Fibroblast of lung (primary cell): Measurements from ENCODE around the gene GPHN.

ENCODE experiments used
- EZH2 ChIP-seq: IDR thresholded peaks from 2 replicates; pipeline ENCODE4 v1.5.1; 2012; ENCODE audit warnings: low read length, control low read depth, mild to moderate bottlenecking; ENCODE audit errors: missing control alignments
- TF ChIP-seq, protein P1 (sequence below), 2 donors: IDR thresholded peaks in 1 of 2; conservative IDR thresholded peaks in 1 of 2; 1 replicate in 1 of 2; 2 replicates in 1 of 2; pipeline ENCODE4 v1.5.1; 2011 to 2012; ENCODE audit warnings: low read length in 2 of 2, control low read depth in 1 of 2, inconsistent platforms in 1 of 2, low read depth in 1 of 2, mild to moderate bottlenecking in 1 of 2

DNA sequence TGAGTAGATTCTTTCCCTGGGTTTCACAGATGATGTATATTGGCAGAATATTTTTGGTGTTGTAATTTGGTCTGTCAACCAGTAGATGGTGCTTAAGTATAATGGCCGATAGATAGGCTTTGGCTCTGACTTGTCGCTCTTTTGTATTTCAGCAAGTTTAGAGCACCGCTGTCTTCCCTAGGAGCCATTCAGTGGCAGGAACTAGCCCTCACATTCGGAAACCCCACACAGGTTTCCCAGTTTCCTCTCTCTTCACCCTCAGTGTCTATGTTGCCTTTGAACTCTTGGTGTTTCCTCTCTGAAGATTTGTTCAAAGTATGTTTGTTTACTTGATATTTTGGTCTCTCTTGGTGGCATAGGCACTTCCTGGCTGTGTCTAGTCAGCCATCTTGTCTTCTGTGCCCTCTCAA lies 102.2 kb downstream of the GPHN start:
- TF ChIP-seq, protein P1, sequence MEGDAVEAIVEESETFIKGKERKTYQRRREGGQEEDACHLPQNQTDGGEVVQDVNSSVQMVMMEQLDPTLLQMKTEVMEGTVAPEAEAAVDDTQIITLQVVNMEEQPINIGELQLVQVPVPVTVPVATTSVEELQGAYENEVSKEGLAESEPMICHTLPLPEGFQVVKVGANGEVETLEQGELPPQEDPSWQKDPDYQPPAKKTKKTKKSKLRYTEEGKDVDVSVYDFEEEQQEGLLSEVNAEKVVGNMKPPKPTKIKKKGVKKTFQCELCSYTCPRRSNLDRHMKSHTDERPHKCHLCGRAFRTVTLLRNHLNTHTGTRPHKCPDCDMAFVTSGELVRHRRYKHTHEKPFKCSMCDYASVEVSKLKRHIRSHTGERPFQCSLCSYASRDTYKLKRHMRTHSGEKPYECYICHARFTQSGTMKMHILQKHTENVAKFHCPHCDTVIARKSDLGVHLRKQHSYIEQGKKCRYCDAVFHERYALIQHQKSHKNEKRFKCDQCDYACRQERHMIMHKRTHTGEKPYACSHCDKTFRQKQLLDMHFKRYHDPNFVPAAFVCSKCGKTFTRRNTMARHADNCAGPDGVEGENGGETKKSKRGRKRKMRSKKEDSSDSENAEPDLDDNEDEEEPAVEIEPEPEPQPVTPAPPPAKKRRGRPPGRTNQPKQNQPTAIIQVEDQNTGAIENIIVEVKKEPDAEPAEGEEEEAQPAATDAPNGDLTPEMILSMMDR (conservative IDR thresholded peaks at IDR 0.05 in 1 of 2, IDR thresholded peaks at IDR 0.05 in 1 of 2; ENCODE audit: low read depth in 1 of 2, low read length in 2 of 2), result peak; percentile 6 to 49
- no peak for TF ChIP-seq EZH2
